ENCODE results near the gene PHF2. TPM values are rescaled to one million over a fixed set of nuclear protein-coding genes. Genes with fewer than 3 reads are reported as not detected.

PHF2 gene
- total and polyA plus RNA-seq, 2 experiments from 2014 or later: 4.3 to 11.8 TPM

- ATAC-seq: peak; percentile 24; the same call in 2 of the 3 replicates
- Mint-ChIP-seq H3K9me3 (peaks cover 16% of the 10 kb centered on the region), H3K36me3 (ENCODE audit: low read depth) (peaks cover 32% of the 10 kb centered on the region), H3K4me1 (peaks cover under 1% of the 10 kb centered on the region; the same call in 1 of the 3 replicates), H3K27ac (no peak overlapping the region), H3K27me3 (ENCODE audit: insufficient read depth, low read depth, poor library complexity) (peaks cover 3% of the 10 kb centered on the region), H3K4me3 (no peak overlapping the region)
- H3F3A ChIP-seq (replicated peaks; ENCODE audit: low read depth): no peaks in the 10 kb centered on the region
- no peak for TF ChIP-seq EZH2phosphoT487 (IDR thresholded peaks at IDR 0.05; ENCODE audit: unreplicated experiment)
- TF ChIP-seq, protein P1, sequence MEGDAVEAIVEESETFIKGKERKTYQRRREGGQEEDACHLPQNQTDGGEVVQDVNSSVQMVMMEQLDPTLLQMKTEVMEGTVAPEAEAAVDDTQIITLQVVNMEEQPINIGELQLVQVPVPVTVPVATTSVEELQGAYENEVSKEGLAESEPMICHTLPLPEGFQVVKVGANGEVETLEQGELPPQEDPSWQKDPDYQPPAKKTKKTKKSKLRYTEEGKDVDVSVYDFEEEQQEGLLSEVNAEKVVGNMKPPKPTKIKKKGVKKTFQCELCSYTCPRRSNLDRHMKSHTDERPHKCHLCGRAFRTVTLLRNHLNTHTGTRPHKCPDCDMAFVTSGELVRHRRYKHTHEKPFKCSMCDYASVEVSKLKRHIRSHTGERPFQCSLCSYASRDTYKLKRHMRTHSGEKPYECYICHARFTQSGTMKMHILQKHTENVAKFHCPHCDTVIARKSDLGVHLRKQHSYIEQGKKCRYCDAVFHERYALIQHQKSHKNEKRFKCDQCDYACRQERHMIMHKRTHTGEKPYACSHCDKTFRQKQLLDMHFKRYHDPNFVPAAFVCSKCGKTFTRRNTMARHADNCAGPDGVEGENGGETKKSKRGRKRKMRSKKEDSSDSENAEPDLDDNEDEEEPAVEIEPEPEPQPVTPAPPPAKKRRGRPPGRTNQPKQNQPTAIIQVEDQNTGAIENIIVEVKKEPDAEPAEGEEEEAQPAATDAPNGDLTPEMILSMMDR (conservative IDR thresholded peaks at IDR 0.05; ENCODE audit: low read depth in 2 of 2): peak in 1 of 2 experiments; percentile 38; a peak in 2 of 4 replicates
- no peak overlapping the region for H3K4me3 ChIP-seq
- DNase-seq (ENCODE audit: low spot score): no peak
- H2AFZ ChIP-seq: no peak overlapping the region
- no peak overlapping the region for H3K4me2 ChIP-seq
- H3K4me1 ChIP-seq (ENCODE audit: insufficient read depth): 0 out of 2 replicates have a peak, but pooled peaks cover under 1% of the 10 kb centered on the region
- 0 out of 2 replicates have a peak, but pooled peaks cover 2% of the 10 kb centered on the region for H3K79me2 ChIP-seq (replicated peaks; ENCODE audit: insufficient read depth)
- 0 out of 2 replicates have a peak, but pooled peaks cover 5% of the 10 kb centered on the region for H3K9me2 ChIP-seq (ENCODE audit: insufficient read depth)
- H3K36me3 ChIP-seq (ENCODE audit: insufficient read depth): peaks cover 11% of the 10 kb centered on the region
- H3K27ac ChIP-seq (ENCODE audit: low read depth): no peak overlapping the region
- no peaks in the 10 kb centered on the region for H3K27me3 ChIP-seq (ENCODE audit: insufficient read depth)
- H4K20me1 ChIP-seq (replicated peaks; ENCODE audit: insufficient read depth): no peaks in the 10 kb centered on the region; the same call in 1 of the 2 replicates
These were observed 57.3 kb downstream of the PHF2 start for GRCh38 chr9:93633492-93634221.

DNA sequence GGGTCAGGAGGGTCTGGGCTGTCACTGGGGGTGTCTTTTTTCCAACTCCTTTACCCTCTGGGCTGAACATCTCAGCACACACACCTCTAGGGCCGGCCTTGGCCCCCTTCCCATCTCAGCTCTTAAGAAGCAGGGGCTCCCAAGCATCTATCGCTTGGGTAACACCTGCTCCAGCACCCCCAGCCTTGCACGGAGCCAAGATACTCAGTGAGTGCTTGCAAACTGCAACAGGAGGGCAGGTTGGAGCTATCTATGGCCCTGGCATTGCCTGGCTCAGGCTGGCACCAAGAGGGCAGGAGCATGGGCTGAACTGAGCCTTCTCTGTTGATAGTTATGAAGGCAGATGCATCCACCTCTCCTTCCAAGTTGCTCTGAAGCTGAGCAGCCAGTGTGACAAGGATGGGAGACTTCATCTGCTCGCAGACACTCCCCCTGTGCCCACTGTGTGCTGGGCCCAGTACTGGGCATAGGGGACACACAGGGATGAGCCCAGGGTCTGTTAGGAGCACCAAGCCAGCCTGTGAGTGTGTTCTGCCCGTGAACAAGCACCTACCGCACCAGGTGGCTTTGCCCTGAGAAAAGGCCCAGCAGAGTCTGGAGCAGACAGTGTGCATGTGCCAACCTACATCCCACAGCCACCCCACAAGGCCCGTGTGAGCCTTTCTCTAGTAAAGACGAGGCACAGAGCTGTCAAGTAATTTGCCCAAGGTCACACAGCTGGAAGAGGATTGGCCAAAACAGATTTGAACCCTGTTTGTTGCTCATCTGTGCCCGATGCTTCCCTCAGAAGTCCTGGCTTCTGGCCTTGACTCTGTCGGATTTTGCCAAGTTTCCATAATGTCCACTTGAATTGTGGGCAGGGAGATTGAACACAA is 58.2 kb downstream of the PHF2 start:
- Histone ChIP-seq H3K9me2 (ENCODE audit: insufficient read depth) (0 out of 2 replicates have a peak, but pooled peaks cover 5% of the 10 kb centered on the region), H3K4me3 (no peak overlapping the region), H3K36me3 (ENCODE audit: insufficient read depth) (peaks cover 11% of the 10 kb centered on the region), H3K27ac (ENCODE audit: low read depth) (no peak overlapping the region), H3K79me2 (replicated peaks; ENCODE audit: insufficient read depth) (no peaks in the 10 kb centered on the region), H4K20me1 (replicated peaks; ENCODE audit: insufficient read depth) (no peaks in the 10 kb centered on the region), H3K4me1 (ENCODE audit: insufficient read depth) (no peaks in the 10 kb centered on the region), H3F3A (replicated peaks; ENCODE audit: low read depth) (no peaks in the 10 kb centered on the region), H3K27me3 (ENCODE audit: insufficient read depth) (no peaks in the 10 kb centered on the region), H3K4me2 (no peak overlapping the region), H2AFZ (no peak overlapping the region)
- DNase-seq (ENCODE audit: low spot score): no peak
- Mint-ChIP-seq H3K4me3 (no peak overlapping the region), H3K36me3 (ENCODE audit: low read depth) (peaks cover 35% of the 10 kb centered on the region), H3K9me3 (peaks cover 19% of the 10 kb centered on the region), H3K4me1 (no peaks in the 10 kb centered on the region), H3K27me3 (ENCODE audit: insufficient read depth, low read depth, poor library complexity) (peaks cover 3% of the 10 kb centered on the region), H3K27ac (no peak overlapping the region)
- ATAC-seq: no peak
- TF ChIP-seq ZNF462 (CRISPR knock-in tag; IDR thresholded peaks at IDR 0.05) (no peak), EZH2 (IDR thresholded peaks at IDR 0.05; ENCODE audit: low read depth, unreplicated experiment) (no peak), REST (IDR thresholded peaks at IDR 0.05; ENCODE audit: unreplicated experiment) (no peak), NANOG (IDR thresholded peaks at IDR 0.05; ENCODE audit: borderline replicate concordance) (no peak)
